Ammon's horn (tissue), 1 donor: ENCODE measurements around the gene DAB1.

ENCODE experiments used
- DNase-seq: peaks from one replicate; pipeline ENCODE4 v3.0.0-alpha.2; 2016; ENCODE audit warnings: low spot score

The DAB1 gene

GRCh38 chr1:57020216-57020615 lies 403.6 kb downstream of the DAB1 start:
- no peak for DNase-seq

GRCh38 chr1:57019236-57019839 lies 404.5 kb downstream of the DAB1 start:
- no peak for DNase-seq

- no peak for DNase-seq
Observed at GRCh38 chr1:57018119-57018518, 405.7 kb downstream of the DAB1 start.

GRCh38 chr1:57017717-57018116 lies 406.1 kb downstream of the DAB1 start:
- DNase-seq, result no peak

- peak; percentile 43 for DNase-seq
Observed at GRCh38 chr1:57017200-57017599, 406.7 kb downstream of the DAB1 start.

- no peak for DNase-seq
Observed at GRCh38 chr1:57015071-57015470, 408.8 kb downstream of the DAB1 start.

- DNase-seq, result no peak
Observed at GRCh38 chr1:57013522-57013921, 410.3 kb downstream of the DAB1 start.

- DNase-seq, result no peak
Observed at GRCh38 chr1:57012315-57012714, 411.5 kb downstream of the DAB1 start.

GRCh38 chr1:57010511-57010910 lies 413.3 kb downstream of the DAB1 start:
- DNase-seq, result no peak

GRCh38 chr1:57007948-57008347 lies 415.9 kb downstream of the DAB1 start:
- no peak for DNase-seq

GRCh38 chr1:57007472-57007871 lies 416.4 kb downstream of the DAB1 start:
- no peak for DNase-seq

GRCh38 chr1:57003398-57004139 lies 420.3 kb downstream of the DAB1 start:
- no peak for DNase-seq

GRCh38 chr1:56995414-56996100 lies 428.3 kb downstream of the DAB1 start:
- DNase-seq, result no peak

- DNase-seq, result no peak
Observed at GRCh38 chr1:56993475-56993874, 430.4 kb downstream of the DAB1 start.

GRCh38 chr1:56992318-56993125 lies 431.3 kb downstream of the DAB1 start:
- DNase-seq, result no peak

- DNase-seq, result no peak
Observed at GRCh38 chr1:56991576-56991975, 432.3 kb downstream of the DAB1 start.

GRCh38 chr1:56986397-56986796 lies 437.5 kb downstream of the DAB1 start:
- no peak for DNase-seq

- DNase-seq, result no peak
Observed at GRCh38 chr1:56985857-56986256, 438.0 kb downstream of the DAB1 start.

GRCh38 chr1:56983484-56983883 lies 440.4 kb downstream of the DAB1 start:
- no peak for DNase-seq

GRCh38 chr1:56979986-56980755 lies 443.7 kb downstream of the DAB1 start:
- no peak for DNase-seq

- no peak for DNase-seq
Observed at GRCh38 chr1:56978819-56979218, 445.0 kb downstream of the DAB1 start.

GRCh38 chr1:56977910-56978309 lies 445.9 kb downstream of the DAB1 start:
- DNase-seq, result no peak
